HepG2 (cell line): ENCODE measurements around the gene DUT. TPM values are rescaled to one million over a fixed set of nuclear protein-coding genes. Genes with fewer than 3 reads are reported as not detected.

Source experiments
- ATAC-seq: fragments of 200-7000 bp; cut with Tn5 transposase; 3 replicates; pipeline ENCODE4 v1.9.1; 2020; ENCODE audit warnings: mild to moderate bottlenecking, moderate library complexity
- BruUV-seq: library from RNA; stranded (reverse); fragments of 400-500 nt; replicated peaks from 2 replicates; lab custom pipeline; 2021; lab: Mats Ljungman, UMichigan
- CTCF ChIA-PET: fragments of 300-600 bp; formaldehyde crosslinking; extraction: SDS; loops from one replicate; lab custom pipeline; 2021; ENCODE audit warnings: low total read pairs, inconsistent platforms, low intra/inter-chr PET ratio; lab: Yijun Ruan, JAX
- POLR2A ChIA-PET: fragments of 350-600 bp; sonication (Branson Sonifier 250); formaldehyde crosslinking; loops from one replicate; lab custom pipeline; 2020; ENCODE audit warnings: antibody characterized with exemption, inconsistent platforms; lab: Yijun Ruan, JAX
- DNase-seq: peaks from one replicate; pipeline ENCODE4 v3.0.0-alpha.2; 2015; ENCODE audit warnings: low spot score
- FAIRE-seq: peaks from 3 replicates; lab custom pipeline; 2011; peaks lifted over from hg19 to GRCh38; lab: Jason Lieb, UNC
- H2AFZ ChIP-seq: one replicate; pipeline ENCODE4 v1.6.1; 2011; ENCODE audit warnings: low read length, inconsistent platforms
- H3K27ac ChIP-seq: fragments of 300-600 bp; 3 replicates; pipeline ENCODE4 v1.8.0; 2011; ENCODE audit warnings: mixed run types, mild to moderate bottlenecking, mixed read lengths, low read length, inconsistent platforms; ENCODE audit not compliant: insufficient read depth; ENCODE audit errors: extremely low read length
- H3K27me3 ChIP-seq, 2 experiments: fragments of 200-600 bp in 1 of 2; 2 replicates in 1 of 2; 3 replicates in 1 of 2; pipeline versions ENCODE4 v1.6.0 to v1.8.0; 2011; ENCODE audit warnings: low read length in 2 of 2, mild to moderate bottlenecking in 2 of 2, moderate library complexity in 2 of 2, inconsistent platforms in 1 of 2; ENCODE audit not compliant: insufficient read depth in 2 of 2, control insufficient read depth in 1 of 2
- H3K36me3 ChIP-seq, 2 experiments: fragments of 200-600 bp in 1 of 2; replicated peaks in 1 of 2; 2 replicates in 1 of 2; 3 replicates in 1 of 2; pipeline versions ENCODE4 v1.5.1 to v1.8.0; 2011; ENCODE audit warnings: low read length in 2 of 2, inconsistent platforms in 1 of 2; ENCODE audit not compliant: insufficient read depth in 2 of 2, control insufficient read depth in 1 of 2
- H3K4me1 ChIP-seq: 2 replicates; pipeline ENCODE4 v1.5.1; 2012; ENCODE audit warnings: low read length, inconsistent platforms; ENCODE audit not compliant: insufficient read depth
- H3K4me2 ChIP-seq: 2 replicates; pipeline ENCODE4 v1.6.0; 2011; ENCODE audit warnings: low read depth, low read length, inconsistent platforms
- H3K4me3 ChIP-seq, 3 experiments: fragments of 200-600 bp in 1 of 3; sonication (generic), shearing (Covaris generic) in 1 of 3; replicated peaks in 1 of 3; 2 replicates each; pipeline ENCODE4 v1.5.1; 2011 to 2016; ENCODE audit warnings: low read length in 3 of 3, inconsistent platforms in 2 of 3, low read depth in 2 of 3, mild to moderate bottlenecking in 2 of 3, control low read depth in 1 of 3, mixed read lengths in 1 of 3; ENCODE audit not compliant: insufficient read depth in 1 of 3
- H3K79me2 ChIP-seq: one replicate; pipeline ENCODE4 v1.6.1; 2011; ENCODE audit warnings: low read length, inconsistent platforms; ENCODE audit not compliant: insufficient read depth
- H3K9ac ChIP-seq: 2 replicates; pipeline ENCODE4 v1.6.0; 2011; ENCODE audit warnings: mild to moderate bottlenecking, low read depth, low read length, inconsistent platforms; ENCODE audit not compliant: insufficient read depth
- H3K9me3 ChIP-seq: 2 replicates; pipeline ENCODE4 v1.5.1; 2012; ENCODE audit warnings: mild to moderate bottlenecking, low read length
- H4K20me1 ChIP-seq: 2 replicates; pipeline ENCODE4 v1.6.0; 2011; ENCODE audit warnings: inconsistent platforms, mild to moderate bottlenecking, low read length, moderate library complexity; ENCODE audit not compliant: insufficient read depth
- AFF4 ChIP-seq: sonication (generic); formaldehyde crosslinking; IDR thresholded peaks from 2 replicates; pipeline ENCODE4 v1.4.0; 2020; ENCODE audit warnings: missing genetic modification reagents
- GPN1 ChIP-seq: sonication (generic); formaldehyde crosslinking; IDR thresholded peaks from 2 replicates; pipeline ENCODE4 v1.5.1; 2020; ENCODE audit warnings: missing genetic modification reagents, borderline replicate concordance
- MATR3 ChIP-seq: sonication (generic); formaldehyde crosslinking; IDR thresholded peaks from 2 replicates; pipeline ENCODE4 v1.4.0; 2020; ENCODE audit warnings: missing genetic modification reagents
- NFIC ChIP-seq: IDR thresholded peaks from 2 replicates; pipeline ENCODE4 v1.6.1; 2012; ENCODE audit warnings: mild to moderate bottlenecking, low read length, inconsistent platforms
- PBX3 ChIP-seq: sonication (generic); formaldehyde crosslinking; IDR thresholded peaks from 2 replicates; pipeline ENCODE4 v1.8.1; 2023; ENCODE audit warnings: missing genetic modification reagents, inconsistent platforms, borderline replicate concordance
- SIN3A ChIP-seq: IDR thresholded peaks from 2 replicates; pipeline ENCODE4 v1.6.1; 2011; ENCODE audit warnings: low read depth, mild to moderate bottlenecking, control low read depth, low read length, borderline replicate concordance
- U2AF1 ChIP-seq: fragments of 200-400 bp; formaldehyde crosslinking; optimal IDR thresholded peaks from 2 replicates; pipeline ENCODE3; 2017; ENCODE audit warnings: mild to moderate bottlenecking, low read depth, low read length
- ZNF615 ChIP-seq: sonication (generic); formaldehyde crosslinking; IDR thresholded peaks from 2 replicates; pipeline ENCODE4 v1.5.0; 2020; ENCODE audit warnings: mild to moderate bottlenecking, missing genetic modification reagents, borderline replicate concordance
- ZNF784 ChIP-seq: sonication (generic); formaldehyde crosslinking; IDR thresholded peaks from 2 replicates; pipeline ENCODE4 v1.5.1; 2020; ENCODE audit warnings: missing genetic modification reagents, mild to moderate bottlenecking, borderline replicate concordance
- WGBS: methylation state at CpG from one replicate; pipeline ENCODE4 v1.1.6; 2017; ENCODE audit warnings: low lambda C conversion rate; 5-methylcytosine and 5-hydroxymethylcytosine counted together
- in situ Hi-C: cut with HindIII; loops from 2 replicates; pipeline ENCODE4 v1.10.0; 2017; ENCODE audit warnings: low pct_unique_long_range_greater_than_20kb; ENCODE audit not compliant: extremely low pct_ligation_motif_present
- intact Hi-C: fragments of 100-400 bp; cut with micrococcal nuclease; formaldehyde crosslinking; loops from one replicate; pipeline ENCODE4 v1.10.0; 2022; ENCODE audit not compliant: unreplicated experiment
- polyA plus RNA-seq, 8 experiments: library from polyadenylated mRNA; depleted of rRNA in 3 of 8; stranded (reverse) in 7 of 8; unstranded in 1 of 8; fragments of >200 nt; fragmentation: Illumina TruSeq in 4 of 8; extraction: Trizol in 4 of 8; gene quantifications; 2 replicates each; pipeline versions ENCODE4 v1.2.1 to v1.2.3, GENCODE V29; 2011 to 2016; ENCODE audit warnings: low read depth in 4 of 8, missing spikeins in 1 of 8, mixed read lengths in 1 of 8; ENCODE audit not compliant: insufficient read depth in 1 of 8
- total RNA-seq, 5 experiments: library from RNA; depleted of rRNA; stranded (reverse); fragments of >200 nt; fragmentation: Illumina TruSeq; extraction: Trizol; gene quantifications; 2 replicates each; pipeline ENCODE4 v1.2.3, GENCODE V29; 2016; ENCODE audit warnings: low read depth in 1 of 5

Gene DUT
- total and polyA plus RNA-seq, 2 of the 13 experiments (the other 11 are each of a cell fraction or from before 2014, with no cell fraction given), result 36.7 to 131 TPM

- POLR2A ChIA-PET, result no interaction called here
- BruUV-seq, result no TSS peak
- no peak overlapping the region for H2AFZ ChIP-seq
- H4K20me1 ChIP-seq, result no peaks in the 10 kb centered on the region
- no peak overlapping the region for H3K27ac ChIP-seq
- intact Hi-C loops, result no loop called here
- no peak for FAIRE-seq
- no peaks in the 10 kb centered on the region for H3K36me3 ChIP-seq
- H3K9me3 ChIP-seq, result no peaks in the 10 kb centered on the region
- CTCF ChIA-PET, result no interaction called here
- WGBS, result 0% methylated on average over 2 of the region's 2 CpGs
- ATAC-seq, result no peak
- H3K79me2 ChIP-seq, result no peaks in the 10 kb centered on the region
- no peak overlapping the region for H3K9ac ChIP-seq
- TF ChIP-seq ZNF615, result no peak
- TF ChIP-seq ZNF784 (CRISPR knock-in tag), result no peak
- TF ChIP-seq PBX3 (CRISPR knock-in tag), result no peak
- no peak for TF ChIP-seq MATR3
- TF ChIP-seq SIN3A, result no peak
- TF ChIP-seq GPN1 (CRISPR knock-in tag), result no peak
- no peak for TF ChIP-seq U2AF1
- TF ChIP-seq NFIC, result no peak
- no peak for TF ChIP-seq AFF4
- H3K4me3 ChIP-seq, result no peak overlapping the region
- H3K4me1 ChIP-seq, result no peaks in the 10 kb centered on the region
- H3K27me3 ChIP-seq, result no peaks in the 10 kb centered on the region; a peak in 1 of 5 replicates
- no peak overlapping the region for H3K4me2 ChIP-seq
- in situ Hi-C loops, result loop anchor here (25.0 kb wide), 1 partner anchor 465 kb away; no protein-coding TSS in a partner anchor
- DNase-seq, result no peak
Observed at GRCh38 chr15:48371961-48372360, 40.7 kb downstream of the DUT start.
